Stimulated activated naive CD8-positive, alpha-beta T cell treated with anti-CD3 and anti-CD28 coated beads, Interleukin-15, Interleukin-2, amounts not matched to agents 100 U/mL and 50 U/mL, for 24 hours (primary cell): ENCODE results near the gene HERC2.

Experiments
- ATAC-seq: fragments of 150-1000 bp; cut with Tn5 transposase; one replicate; pipeline ENCODE4 v1.10.0; 2021
- DNase-seq: peaks from one replicate; pipeline ENCODE4 v3.0.0; 2021

The HERC2 gene

DNA sequence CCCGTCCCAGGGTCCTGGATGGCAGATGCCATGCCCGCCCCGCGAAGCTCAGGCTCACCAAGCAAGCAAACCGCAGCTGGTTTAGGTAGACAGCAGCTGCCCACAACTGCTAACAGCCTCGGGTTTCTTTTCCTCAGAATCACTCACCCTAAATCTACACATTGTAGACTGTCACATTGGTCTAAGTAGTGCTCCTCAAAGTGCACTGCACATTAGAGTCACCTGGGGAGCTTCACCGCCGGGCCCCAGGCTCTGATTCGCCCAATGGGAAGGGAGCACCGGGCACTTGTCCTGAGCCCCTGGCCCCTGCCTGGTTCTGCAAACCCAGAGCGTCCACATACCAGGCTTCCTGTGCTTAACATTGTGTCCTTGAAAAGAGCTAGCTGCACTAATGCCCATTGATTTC lies 223.6 kb downstream of the HERC2 start:
- ATAC-seq (no peak), DNase-seq (no peak)

DNA sequence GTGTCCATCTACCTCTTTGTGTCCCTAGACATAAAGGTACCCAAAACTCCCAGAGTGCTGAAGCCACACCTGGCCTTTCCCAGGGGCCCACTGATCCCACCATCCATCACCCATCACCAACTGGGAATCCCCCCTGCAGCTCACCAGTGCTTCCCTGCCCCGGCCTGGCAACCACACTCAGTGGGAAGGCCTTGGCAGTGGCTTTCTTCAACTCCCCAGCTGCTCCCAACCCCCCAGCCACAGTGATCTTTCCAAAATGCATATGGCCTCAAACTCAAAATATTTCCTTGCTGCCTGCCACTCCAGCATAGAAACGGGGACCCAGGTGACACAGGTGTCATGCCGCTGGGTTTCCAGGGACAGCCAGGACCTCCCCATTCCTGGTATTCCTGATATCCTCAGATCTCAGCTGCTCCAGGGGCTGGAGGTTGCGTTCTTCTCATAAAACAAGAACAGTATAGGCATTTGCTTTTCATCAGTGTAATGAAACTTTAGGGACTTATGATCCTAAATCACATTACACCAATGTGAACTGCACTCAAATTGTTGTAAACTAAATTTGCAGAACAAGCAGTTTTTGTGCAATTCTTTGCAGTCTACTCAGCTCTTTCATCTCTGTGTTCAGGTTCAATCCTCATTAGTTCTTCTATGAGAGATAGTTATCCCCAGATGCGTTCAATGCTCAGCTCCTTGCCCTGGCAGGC lies 224.2 kb downstream of the HERC2 start:
- DNase-seq (no peak), ATAC-seq (no peak)

DNA sequence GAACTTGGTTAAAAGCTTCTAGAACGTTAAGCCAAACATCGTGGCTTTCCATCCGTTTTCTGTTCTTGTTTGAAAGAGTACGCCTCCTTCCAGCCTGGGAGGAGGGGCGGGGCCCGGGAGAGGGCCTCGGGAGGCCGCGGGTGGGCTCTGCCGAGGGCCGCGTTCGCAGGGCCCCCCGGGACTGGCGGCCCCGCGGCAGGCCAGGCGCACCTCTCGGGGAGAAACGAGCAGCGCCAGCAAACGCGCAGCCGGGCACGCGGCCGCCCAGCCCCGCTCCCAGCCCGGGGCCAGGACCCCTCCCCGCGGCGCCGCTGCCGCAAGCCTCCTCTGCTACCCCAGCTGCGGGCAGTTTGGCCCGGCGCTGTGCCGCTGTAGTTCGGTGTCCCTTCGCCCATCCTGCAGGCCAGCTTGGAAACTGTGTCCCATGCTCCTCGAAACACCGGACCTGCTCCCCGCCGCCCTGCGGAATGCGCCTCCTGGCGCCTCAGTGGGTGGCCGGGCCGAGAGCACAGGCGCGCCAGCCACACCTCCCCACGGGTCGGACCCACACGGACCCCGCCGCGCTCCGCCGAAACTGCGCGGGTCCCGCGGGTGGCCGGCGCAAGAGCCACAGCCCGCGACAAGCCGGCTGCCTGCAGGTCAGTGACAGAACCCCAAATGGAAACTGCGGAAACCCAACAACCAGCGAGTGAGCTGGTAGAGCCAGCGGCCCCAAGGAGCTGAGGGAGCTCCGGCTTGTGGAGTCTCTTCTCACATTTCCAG lies 225.1 kb downstream of the HERC2 start:
- no peak for DNase-seq
- no peak for ATAC-seq

DNA sequence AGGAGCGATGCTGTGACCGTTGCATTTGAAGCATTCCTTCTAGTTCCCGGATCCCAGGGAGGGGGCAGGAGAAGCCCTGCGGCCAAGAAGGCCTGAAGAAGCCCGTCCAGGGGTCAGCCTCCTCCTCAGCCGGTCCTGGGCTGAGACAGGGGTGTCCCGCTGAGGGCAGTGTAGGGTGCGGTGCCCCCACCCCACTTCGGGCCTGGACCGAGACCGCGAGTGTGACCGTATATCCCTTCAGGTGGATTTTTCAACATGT lies 225.6 kb downstream of the HERC2 start:
- ATAC-seq (no peak), DNase-seq (no peak)

DNA sequence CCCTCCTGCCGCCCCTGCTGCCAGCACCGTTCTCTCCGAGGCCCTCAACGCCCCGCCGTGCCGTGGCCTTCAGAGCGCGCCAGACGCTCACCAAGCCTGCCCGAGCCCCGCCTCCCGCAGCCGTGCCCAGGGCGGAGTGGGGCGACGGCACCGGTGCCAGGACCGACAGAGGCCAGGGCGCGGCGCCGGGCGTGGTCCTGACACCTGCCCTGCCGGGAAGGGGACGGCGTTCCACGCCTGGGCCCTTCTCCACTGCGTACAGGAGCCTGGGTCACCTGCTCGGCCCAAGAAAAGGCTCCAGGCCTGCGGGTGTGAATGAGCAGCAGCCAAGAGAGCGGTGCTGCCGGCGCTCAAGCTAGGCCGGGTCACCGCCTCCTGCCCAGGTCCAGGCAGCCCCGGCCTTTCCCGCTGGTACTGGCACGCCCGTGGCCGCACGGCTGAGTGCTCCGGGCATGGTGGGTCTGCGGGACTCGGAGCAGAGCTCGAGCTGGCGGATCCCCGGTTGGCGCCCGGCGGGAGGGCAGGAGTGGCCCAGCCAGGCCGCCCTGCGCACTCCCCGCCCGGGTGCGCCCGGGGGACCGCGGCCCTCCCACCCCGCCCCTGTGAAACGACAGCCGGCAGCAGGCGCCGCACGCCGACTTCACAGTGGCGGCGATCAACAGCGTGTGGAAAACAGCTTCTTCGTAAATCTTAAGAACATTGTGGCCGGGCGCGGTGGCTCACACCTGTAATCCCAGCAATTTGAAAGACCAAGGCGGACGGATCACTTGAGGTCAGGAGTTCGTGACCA lies 227.1 kb downstream of the HERC2 start:
- no peak for ATAC-seq
- no peak for DNase-seq

DNA sequence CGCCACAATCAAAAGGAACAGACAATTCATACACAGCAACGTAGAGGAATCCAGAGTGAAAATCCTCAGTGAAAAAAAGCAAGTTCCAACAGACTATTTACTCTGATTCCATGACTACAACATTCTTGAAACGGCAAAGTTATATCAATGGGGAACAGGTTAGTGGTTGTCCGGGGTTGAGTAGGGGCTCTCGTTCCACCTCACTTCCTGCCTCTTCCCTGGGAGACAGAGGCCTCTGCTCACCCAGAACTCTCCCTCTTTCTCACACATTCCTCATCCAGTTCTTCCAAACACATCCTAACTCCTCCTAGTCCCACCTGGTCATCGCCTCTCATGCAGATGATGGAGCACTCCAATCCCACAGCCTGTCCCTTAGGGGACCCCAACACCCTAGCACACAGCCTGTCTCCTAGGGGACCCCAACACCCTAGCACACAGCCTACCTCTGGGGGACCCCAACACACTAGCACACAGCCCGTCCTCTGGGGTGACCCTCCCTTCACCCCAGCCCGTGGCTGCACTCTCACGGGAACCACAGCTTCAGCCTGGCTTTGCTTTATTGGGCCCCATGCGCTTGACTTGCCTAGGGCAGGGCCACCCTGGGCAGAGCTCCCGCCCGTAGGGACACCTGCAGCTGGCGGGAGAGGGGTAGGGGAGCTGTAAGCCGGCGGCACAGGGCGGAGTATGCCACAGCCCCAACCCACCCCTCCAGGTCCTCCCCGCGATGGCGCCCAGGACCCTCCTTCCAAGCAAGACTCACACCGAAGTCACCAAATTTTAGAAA lies 228.0 kb downstream of the HERC2 start:
- ATAC-seq, result no peak
- DNase-seq, result no peak

DNA sequence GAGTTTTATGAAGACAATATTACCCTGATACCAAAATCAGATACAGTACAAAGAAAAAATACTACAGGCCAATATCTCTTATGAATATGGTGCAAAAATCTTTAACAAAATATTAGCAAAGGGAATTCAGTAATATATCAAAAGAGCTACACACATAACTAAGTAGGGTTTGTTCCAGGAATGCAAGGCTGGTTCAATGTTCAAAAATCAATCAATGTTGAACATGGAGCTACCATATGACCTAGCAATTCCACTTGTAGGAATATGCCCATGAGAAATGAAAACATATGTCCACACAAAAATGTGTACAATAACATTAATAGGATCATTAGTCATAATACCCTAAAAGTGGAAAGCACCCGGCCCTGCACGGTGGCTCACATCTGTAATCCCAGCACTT lies 230.7 kb downstream of the HERC2 start:
- ATAC-seq, result no peak
- DNase-seq, result no peak

DNA sequence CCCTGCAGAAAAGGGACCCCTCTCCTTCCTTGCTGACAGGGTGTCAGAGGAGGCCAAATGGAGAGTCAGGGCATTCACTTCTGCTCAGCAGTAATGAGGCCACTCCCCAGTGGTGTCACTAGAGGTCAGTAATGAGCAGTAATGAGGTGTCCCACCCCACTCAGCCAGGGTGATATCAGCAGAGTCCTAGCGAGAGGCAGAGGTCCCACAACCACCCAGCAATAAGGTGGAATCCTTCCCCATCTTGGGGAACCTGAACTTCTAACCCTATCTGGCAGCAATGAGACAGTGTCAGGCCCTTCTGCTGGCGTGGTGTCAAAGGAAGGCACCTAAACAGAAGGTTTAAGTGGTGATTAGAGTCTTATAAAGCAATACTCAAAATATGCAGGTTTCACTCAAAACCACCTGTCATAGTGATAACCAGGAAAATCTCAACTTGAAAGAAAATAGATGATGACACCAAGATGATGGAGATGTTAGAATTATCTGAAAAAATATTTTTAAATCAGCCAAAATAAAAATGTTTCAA lies 235.7 kb downstream of the HERC2 start:
- DNase-seq, result peak; percentile 51
- peak; percentile 94 for ATAC-seq

DNA sequence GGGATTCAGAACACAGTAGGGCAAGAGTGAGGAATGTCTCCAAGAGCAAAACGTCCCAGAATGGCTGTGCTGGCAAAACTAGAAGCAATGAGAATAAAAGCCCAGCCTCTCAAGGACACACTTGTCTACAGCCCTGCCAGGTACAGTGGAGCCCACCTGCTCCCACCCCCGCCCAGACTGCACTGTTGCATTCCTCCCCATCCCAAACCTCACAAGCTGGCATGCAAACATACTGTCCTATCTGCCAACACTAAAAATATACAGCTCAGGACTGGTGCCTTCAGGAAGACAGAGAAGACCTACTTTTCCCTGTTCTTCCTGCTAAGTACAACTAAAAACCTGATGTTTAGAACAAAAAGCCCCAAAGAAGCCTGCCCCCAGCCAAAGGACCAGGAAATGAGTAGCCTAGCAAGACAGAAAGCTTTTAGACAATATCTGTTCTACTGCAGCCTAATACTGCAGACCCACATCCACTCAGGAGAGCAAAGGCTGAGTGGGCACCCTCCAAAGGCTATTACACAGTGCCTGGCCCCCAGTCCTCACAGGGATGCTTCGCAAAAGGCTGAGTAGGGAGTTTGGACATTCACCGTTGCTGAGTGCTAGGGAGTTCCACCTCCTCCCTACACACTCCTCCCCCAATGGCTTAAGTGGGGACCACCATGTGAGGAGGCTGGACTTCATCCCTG lies 236.3 kb downstream of the HERC2 start:
- DNase-seq (no peak), ATAC-seq (peak; percentile 33)

DNA sequence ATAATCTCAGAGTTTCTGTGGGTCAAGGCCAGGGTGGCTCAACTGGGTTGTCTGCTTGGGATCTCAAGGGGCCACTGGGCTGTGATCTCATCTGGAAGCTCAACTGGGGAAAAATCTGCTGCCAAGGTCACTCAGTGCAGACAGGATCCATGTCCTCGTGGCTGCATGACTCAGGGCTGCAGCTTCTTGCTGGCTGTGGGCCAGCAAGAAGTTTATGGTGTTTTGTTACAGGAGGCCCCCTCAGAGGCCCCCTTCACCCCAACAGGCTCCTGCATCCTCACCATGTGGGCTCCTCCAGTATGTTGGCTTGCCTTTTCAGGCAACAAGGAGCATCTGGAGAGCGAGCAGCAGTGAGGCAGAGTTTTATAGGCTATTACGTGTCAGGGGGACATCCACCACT lies 237.4 kb downstream of the HERC2 start:
- no peak for DNase-seq

DNA sequence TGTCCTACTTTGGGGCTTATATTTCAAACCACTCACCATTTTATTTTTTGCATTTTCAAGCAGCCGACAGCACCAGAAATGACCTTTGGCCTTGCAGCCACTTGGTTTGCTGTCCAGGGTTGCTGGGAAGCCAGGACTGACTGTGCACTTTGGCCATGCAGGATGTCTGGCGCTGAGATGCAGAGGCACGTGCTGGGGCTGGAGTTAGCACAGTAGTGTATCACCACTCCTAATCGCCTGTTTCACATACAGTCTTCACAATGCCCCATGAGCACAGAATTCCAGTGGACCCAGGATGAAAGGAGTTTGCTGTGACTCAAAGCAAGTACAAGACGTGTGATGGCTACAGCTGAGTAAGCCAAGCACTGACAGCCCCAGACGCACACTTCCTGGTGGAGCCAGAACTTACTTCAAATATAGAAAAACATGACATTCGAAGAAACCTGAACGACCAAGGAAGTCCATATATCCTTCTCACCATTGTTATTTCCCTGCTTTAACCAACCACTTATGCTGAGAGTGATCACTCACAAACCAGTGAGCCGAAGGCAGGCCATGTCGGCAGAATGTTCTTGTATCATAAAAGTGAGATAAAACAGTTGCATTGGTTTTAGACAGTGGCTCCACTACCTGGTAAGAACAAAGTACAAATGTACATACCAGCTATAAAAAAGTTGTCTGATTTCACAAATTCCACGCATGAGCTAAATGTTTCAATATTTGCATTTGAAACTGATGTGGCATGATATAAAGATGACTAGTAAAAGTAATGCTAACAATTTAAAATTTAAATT lies 238.9 kb downstream of the HERC2 start:
- ATAC-seq (no peak), DNase-seq (no peak)

More for the DNA sequence above, 237.4 kb downstream of the HERC2 start:
- ATAC-seq, result no peak

DNA sequence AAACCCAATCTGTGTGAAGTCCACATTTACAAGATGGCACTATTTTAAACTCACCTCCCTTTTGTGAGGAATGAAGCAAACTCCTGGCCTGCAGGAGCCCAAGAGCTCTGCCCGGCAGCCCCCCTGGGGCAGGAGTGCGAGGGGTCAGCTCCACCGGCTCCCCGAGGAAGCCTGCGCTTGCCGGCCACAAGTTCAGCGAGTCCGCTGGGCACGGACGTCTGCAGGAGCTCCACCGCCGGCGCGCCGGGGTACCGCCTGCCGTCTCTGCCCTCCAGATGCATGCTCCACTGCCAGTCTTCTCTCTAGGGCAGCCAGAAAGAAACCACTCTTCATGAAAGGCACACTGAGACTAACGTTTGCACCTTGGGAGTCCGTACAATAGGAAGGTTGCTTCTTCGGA lies 240.4 kb downstream of the HERC2 start:
- ATAC-seq, result no peak
- DNase-seq, result no peak

DNA sequence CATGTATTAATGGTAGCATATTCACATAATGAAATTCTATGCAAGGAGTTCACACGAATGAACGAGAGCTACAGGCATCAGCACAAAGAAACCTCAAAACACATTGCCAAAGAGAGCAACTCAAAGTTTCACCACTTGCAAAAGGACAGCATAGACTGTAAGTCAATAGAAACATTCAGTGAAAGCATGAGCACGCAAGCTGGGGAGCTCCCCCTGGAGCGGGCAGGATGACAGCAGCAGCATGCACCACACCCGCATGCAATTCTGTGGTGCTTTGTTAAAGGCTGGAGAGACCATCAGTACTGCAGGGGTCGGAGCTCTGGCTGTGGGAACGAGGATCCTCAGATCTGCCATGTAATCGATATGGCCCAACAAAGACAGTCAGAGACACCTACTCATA lies 241.6 kb downstream of the HERC2 start:
- DNase-seq, result no peak

DNA sequence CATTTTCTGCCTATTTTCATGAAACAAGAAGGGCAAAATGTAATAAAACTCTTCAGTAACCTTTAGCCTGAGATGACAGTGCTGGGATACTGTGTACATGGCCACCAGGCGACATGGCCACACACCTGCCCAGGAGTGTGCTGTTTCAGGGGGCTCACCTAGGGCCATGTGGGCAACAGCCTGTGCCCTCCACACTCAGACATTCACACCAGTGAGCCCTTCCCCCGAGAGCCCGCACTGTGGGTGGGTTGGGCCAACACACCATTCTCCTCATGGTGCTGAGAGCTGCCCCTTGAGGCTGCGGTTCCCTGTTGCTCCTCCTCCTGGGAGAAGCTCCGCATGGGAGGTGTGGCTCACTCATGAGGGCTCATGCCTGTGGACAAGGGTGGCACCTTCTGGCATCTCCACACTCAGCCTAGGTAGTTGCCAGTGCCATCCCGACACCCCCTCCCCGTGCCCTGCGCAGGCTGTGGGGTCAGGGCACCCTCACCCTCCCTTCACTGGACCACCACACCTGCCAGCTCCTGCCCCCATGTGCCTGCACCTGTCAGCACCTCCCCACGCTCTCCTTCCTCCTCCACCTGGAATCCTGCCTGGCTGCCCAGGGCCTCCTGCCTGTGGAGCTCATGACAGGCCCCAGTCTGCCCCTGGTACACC lies 242.5 kb downstream of the HERC2 start:
- DNase-seq, result no peak
- no peak for ATAC-seq

More for the DNA sequence above, 241.6 kb downstream of the HERC2 start:
- no peak for ATAC-seq

DNA sequence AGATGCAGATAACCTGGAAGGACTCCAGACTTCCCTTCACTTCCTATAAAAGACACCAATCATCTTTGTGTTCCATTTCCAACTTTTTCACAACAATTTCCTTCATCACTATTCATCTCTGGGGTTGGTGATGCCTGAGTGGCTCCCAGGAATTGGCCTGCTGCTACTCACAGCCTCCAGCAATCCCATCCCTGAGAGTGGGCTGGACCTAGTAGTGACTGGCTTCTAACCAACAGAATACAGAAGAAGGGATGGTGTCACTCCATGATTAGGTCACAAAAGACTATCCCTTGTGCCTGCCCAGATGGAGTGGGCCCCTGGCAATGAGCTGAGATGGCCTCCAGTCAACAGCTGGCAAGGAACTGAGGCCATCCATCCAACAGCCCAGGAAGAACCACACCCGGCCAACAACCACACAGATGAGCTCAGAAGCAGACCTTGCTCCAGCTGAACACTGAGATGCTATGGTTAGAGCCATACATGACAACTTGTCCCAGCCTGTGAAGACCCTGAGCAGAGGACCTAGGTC lies 243.7 kb downstream of the HERC2 start:
- ATAC-seq (no peak), DNase-seq (no peak)

DNA sequence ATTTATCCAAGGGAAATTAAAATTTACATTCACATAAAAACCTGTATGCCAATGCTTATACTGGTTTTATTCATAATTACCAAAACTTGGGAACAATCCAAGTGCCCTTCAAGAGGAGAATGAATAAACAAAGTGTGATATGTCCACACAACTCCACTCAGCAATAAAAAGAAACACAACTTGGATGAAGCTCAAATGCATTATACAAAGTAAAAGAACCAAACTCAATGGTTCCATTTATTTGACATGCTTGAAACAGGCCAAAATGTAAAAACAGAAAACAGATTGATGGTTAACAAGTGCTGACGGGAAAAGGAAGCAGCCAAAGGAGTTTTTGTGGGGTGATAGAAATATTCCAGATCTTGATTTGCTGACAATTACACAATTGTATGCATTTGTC lies 246.4 kb downstream of the HERC2 start:
- no peak for DNase-seq
- ATAC-seq, result no peak

DNA sequence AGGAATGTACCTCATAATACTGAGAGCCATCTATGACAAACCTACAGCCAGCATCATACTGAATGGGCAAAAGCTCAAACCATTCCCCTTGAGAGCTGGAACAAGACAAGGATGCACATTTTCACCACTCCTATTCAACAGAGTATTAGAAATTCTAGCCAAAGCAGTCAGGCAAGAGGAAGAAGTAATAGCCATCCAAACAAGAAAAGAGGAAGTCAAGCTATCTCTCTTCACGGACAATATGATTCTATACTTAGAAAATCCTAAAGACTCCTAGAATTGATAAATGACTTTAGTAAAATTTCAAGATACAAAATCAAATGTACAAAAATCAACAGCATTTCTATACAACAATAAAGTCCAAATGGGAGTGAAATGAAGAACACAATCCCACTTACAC lies 253.0 kb downstream of the HERC2 start:
- DNase-seq (no peak), ATAC-seq (no peak)

DNA sequence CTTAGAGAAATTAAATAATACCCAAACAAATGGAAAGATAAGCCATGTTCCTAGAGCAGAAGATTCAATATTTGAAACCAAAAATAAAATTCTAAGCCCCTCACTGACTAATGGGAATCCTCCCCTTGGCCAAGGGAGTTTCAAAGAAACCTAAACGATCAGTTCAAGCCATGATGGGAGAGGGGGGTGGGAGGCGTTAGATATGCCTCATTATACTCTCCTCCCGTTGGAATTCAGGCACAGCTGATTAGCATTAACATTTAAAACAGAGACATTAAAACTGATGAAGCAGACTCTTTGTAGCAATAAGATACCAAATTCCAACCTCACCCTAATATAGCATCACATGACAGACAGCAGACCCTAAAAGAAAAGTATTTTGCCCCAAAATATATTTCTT lies 255.7 kb downstream of the HERC2 start:
- ATAC-seq (no peak), DNase-seq (no peak)
